Activated CD4-positive, CD25-positive, alpha-beta regulatory T cell treated with anti-CD3 and anti-CD28 coated beads, Interleukin-2, amount 50 U/mL, for 72 hours (primary cell): ENCODE results near the gene GEN1.
"Not testable (repeated sequence)": the region's sequence is repeated elsewhere in the genome, so short reads cannot be mapped to it uniquely, and the experiment has no call there.

Experiments
- DNase-seq: peaks from one replicate; pipeline ENCODE4 v3.0.0; 2021

The GEN1 gene

GRCh38 chr2:17799301-17800120 is 45.6 kb downstream of the GEN1 start:
- no peak for DNase-seq

GRCh38 chr2:17800219-17800618 is 46.3 kb downstream of the GEN1 start:
- DNase-seq, result no peak

GRCh38 chr2:17800693-17801458 is 46.9 kb downstream of the GEN1 start:
- no peak for DNase-seq

GRCh38 chr2:17803497-17803896 is 49.6 kb downstream of the GEN1 start:
- no peak for DNase-seq

- DNase-seq, result no peak
Measured at GRCh38 chr2:17804358-17804757, 50.4 kb downstream of the GEN1 start.

GRCh38 chr2:17805166-17805565 is 51.2 kb downstream of the GEN1 start:
- DNase-seq, result no peak

GRCh38 chr2:17805717-17806363 is 51.9 kb downstream of the GEN1 start:
- no peak for DNase-seq

- DNase-seq, result no peak
Measured at GRCh38 chr2:17813010-17813741, 59.2 kb downstream of the GEN1 start.

- DNase-seq, result no peak
Measured at GRCh38 chr2:17813742-17814473, 60.0 kb downstream of the GEN1 start.

- DNase-seq, result no peak
Measured at GRCh38 chr2:17814601-17815000, 60.7 kb downstream of the GEN1 start.

GRCh38 chr2:17815468-17816184 is 61.7 kb downstream of the GEN1 start:
- DNase-seq, result no peak

- no peak for DNase-seq
Measured at GRCh38 chr2:17816396-17817245, 62.7 kb downstream of the GEN1 start, which contains the start of gene MSGN1. MSGN1 (plus strand) TSS chr2:17816460; CDS start chr2:17816519, 59 bp downstream.

GRCh38 chr2:17818235-17818815 is 64.4 kb downstream of the GEN1 start:
- no peak for DNase-seq

GRCh38 chr2:17821080-17821479 is 67.1 kb downstream of the GEN1 start:
- DNase-seq, result no peak

- DNase-seq, result no peak
Measured at GRCh38 chr2:17821535-17822444, 67.9 kb downstream of the GEN1 start.

- DNase-seq, result no peak
Measured at GRCh38 chr2:17822445-17823117, 68.6 kb downstream of the GEN1 start.

GRCh38 chr2:17823646-17824045 is 69.7 kb downstream of the GEN1 start:
- DNase-seq, result not testable (repeated sequence)

GRCh38 chr2:17827316-17827715 is 73.4 kb downstream of the GEN1 start:
- no peak for DNase-seq
